Uterus (tissue), 2 donors: ENCODE data around the gene NBPF26.
"Not testable (repeated sequence)": the region's sequence is repeated elsewhere in the genome, so short reads cannot be mapped to it uniquely, and the experiment has no call there.

Experiments
- POLR2A ChIP-seq, 2 donors: fragments of 450-650 bp; IDR thresholded peaks; one replicate each; pipeline ENCODE4 v1.6.1; 2016; ENCODE audit warnings: antibody characterized with exemption in 2 of 2, mild to moderate bottlenecking in 1 of 2, moderate library complexity in 1 of 2
- TF ChIP-seq, protein P1 (sequence below), 4 experiments: fragments of 200-600 bp in 2 of 4; fragments of 450-650 bp in 2 of 4; sonication (generic) in 2 of 4; IDR thresholded peaks; one replicate each; pipeline ENCODE4 v1.5.1; 2016 to 2019; ENCODE audit warnings: antibody characterized with exemption in 4 of 4, mild to moderate bottlenecking in 2 of 4, moderate library complexity in 1 of 4

DNA sequence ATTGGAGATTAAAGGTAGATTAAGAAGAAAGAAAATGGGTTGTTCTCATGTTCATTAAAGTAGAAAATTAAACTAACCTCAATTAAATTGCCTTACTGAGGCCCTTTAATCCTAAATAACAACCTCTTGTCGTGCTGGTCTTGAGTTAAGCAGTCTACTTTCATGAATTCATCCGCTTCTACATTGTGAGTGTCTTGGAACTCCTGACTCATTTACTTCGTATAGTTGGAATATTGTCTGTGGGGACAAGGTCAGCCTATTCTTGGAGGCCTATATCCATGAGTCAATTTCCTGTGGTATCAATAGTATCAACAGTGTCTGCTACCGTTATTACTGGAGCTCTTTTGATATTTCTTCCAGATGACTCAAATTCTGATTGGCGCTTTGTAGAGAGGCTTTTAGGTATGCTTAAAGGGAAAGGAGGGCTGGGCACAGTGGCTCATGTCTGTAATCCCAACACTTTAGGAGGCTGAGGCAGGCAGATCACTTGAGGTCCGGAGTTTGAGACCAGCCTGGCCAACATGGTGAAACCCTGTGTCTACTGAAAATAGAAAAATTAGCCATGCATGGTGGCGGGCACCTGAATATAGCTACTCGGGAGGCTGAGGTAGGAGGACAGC is 136.0 kb downstream of the NBPF26 start:
- TF ChIP-seq, protein P1, sequence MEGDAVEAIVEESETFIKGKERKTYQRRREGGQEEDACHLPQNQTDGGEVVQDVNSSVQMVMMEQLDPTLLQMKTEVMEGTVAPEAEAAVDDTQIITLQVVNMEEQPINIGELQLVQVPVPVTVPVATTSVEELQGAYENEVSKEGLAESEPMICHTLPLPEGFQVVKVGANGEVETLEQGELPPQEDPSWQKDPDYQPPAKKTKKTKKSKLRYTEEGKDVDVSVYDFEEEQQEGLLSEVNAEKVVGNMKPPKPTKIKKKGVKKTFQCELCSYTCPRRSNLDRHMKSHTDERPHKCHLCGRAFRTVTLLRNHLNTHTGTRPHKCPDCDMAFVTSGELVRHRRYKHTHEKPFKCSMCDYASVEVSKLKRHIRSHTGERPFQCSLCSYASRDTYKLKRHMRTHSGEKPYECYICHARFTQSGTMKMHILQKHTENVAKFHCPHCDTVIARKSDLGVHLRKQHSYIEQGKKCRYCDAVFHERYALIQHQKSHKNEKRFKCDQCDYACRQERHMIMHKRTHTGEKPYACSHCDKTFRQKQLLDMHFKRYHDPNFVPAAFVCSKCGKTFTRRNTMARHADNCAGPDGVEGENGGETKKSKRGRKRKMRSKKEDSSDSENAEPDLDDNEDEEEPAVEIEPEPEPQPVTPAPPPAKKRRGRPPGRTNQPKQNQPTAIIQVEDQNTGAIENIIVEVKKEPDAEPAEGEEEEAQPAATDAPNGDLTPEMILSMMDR (IDR thresholded peaks at IDR 0.05): not testable (repeated sequence)
- not testable (repeated sequence) for TF ChIP-seq POLR2A (IDR thresholded peaks at IDR 0.05)
